Measurements from ENCODE around the gene CCDC30. TPM values are rescaled to one million over a fixed set of nuclear protein-coding genes. Genes with fewer than 3 reads are reported as not detected.
A peak's percentile ranks its signal among the peaks of the same experiment; 100 is the strongest.

Gene CCDC30
- total RNA-seq, 4 donors from 2014 or later, result 0.75 to 3.7 (median 1.7) TPM

DNA sequence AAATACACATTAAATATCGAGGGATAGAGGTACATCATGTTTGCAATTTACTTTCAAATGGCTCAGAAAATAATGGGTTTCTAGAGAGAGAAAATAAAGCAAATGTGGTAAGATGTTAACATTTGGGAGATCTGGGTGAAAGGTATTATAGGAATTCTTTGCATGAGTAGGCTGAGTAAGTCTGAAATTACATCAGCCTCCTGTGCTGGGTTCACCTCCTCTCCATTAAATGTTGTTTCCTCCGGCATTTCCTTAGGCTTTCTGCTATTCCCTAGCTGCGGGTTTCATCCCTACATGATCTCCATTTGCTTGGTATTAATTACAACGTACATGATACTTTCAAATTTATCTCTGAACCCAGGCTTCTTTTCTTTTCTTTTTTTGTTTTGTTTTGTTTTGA, 38.9 kb upstream of the CCDC30 start:
- TF ChIP-seq EP300 (IDR thresholded peaks at IDR 0.05; ENCODE audit: low read depth) (no peak), POLR2AphosphoS5 (IDR thresholded peaks at IDR 0.05) (no peak), POLR2A (IDR thresholded peaks at IDR 0.05) (no peak)
- TF ChIP-seq, protein P1, sequence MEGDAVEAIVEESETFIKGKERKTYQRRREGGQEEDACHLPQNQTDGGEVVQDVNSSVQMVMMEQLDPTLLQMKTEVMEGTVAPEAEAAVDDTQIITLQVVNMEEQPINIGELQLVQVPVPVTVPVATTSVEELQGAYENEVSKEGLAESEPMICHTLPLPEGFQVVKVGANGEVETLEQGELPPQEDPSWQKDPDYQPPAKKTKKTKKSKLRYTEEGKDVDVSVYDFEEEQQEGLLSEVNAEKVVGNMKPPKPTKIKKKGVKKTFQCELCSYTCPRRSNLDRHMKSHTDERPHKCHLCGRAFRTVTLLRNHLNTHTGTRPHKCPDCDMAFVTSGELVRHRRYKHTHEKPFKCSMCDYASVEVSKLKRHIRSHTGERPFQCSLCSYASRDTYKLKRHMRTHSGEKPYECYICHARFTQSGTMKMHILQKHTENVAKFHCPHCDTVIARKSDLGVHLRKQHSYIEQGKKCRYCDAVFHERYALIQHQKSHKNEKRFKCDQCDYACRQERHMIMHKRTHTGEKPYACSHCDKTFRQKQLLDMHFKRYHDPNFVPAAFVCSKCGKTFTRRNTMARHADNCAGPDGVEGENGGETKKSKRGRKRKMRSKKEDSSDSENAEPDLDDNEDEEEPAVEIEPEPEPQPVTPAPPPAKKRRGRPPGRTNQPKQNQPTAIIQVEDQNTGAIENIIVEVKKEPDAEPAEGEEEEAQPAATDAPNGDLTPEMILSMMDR (IDR thresholded peaks at IDR 0.05), result no peak
- no peak overlapping the region for H3K27ac ChIP-seq
- 86 to 92% methylated on average over 4 of the region's 4 CpGs for WGBS, 2 donors (ENCODE audit: low coverage in 1 of 2)

DNA sequence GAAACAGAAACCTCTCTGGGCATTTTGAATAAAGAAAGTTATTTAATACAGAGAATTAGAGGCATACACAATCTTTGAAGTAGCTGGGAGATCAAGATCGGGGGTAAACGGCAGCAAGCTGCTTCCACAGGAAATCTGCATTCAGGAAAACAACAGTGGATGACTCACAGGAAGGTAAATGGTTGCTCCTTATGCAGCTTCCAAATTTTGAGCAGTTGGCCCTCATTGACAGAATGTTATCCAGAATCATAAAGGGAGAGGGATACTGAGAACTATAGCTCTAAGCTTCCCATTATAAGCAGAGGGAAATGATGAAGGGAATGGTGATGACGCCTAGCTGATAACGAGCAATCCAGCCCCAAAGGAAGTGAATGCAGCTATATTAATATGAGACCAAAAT, 35.8 kb upstream of the CCDC30 start:
- 73 to 100% methylated on average over 4 of the region's 4 CpGs for WGBS, 2 donors (ENCODE audit: low coverage in 1 of 2)
- in situ Hi-C loops (cut with MboI; ENCODE audit: low pct_ligation_motif_present in 1 of 4, low pct_unique_long_range_greater_than_20kb in 1 of 4, low sequenced_read_pairs in 3 of 4), result no loop called here

More for the DNA sequence above, 38.9 kb upstream of the CCDC30 start:
- Histone ChIP-seq H3K4me3 (no peak overlapping the region), H3K36me3 (no peaks in the 10 kb centered on the region), H3K9me3 (no peaks in the 10 kb centered on the region), H3K27me3 (no peaks in the 10 kb centered on the region), H3K4me1 (peaks cover 0 to 18% (median 10%) of the 10 kb centered on the region in 4 donors)
- intact Hi-C loops (cut with DNase I; ENCODE audit: low total_unique reads) (no loop called here), in situ Hi-C loops (cut with MboI; ENCODE audit: low pct_ligation_motif_present in 1 of 4, low pct_unique_long_range_greater_than_20kb in 1 of 4, low sequenced_read_pairs in 3 of 4) (no loop called here)
- no peak for DNase-seq

DNA sequence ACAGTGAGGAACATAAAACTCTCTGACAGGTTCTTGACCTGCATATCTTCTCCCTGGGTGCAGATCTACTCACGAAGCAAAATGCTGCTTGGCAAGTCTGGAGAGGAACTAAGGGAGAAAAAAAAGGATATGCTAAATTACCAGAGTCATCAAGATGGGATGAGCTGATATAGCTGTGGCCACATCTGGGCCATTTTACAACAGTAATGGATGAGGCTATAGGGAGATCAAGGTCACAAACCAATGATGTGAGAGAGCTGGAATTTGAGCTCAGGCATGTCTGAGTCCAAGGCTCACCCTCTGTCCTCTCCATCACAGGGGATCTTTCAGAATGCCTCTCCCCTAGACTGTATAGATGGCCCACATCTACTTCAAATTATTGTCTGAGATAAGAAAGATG, 33.5 kb upstream of the CCDC30 start:
- no peaks in the 10 kb centered on the region for H3K27me3 ChIP-seq
- H3K4me3 ChIP-seq, result no peak overlapping the region
- 65% methylated on average over 1 of the region's 1 CpG; no CpG with 5 or more reads in 1 of the 2 donors for WGBS, 2 donors (ENCODE audit: low coverage in 1 of 2)
- DNase-seq, result no peak
- H3K36me3 ChIP-seq, result no peaks in the 10 kb centered on the region
- in situ Hi-C loops (cut with MboI; ENCODE audit: low pct_ligation_motif_present in 1 of 4, low pct_unique_long_range_greater_than_20kb in 1 of 4, low sequenced_read_pairs in 3 of 4) (no loop called here), intact Hi-C loops (cut with DNase I; ENCODE audit: low total_unique reads) (no loop called here)
- TF ChIP-seq, protein P1 (IDR thresholded peaks at IDR 0.05), result no peak
- TF ChIP-seq POLR2A (IDR thresholded peaks at IDR 0.05) (no peak), POLR2AphosphoS5 (IDR thresholded peaks at IDR 0.05) (no peak), EP300 (IDR thresholded peaks at IDR 0.05; ENCODE audit: low read depth) (no peak)
- no peaks in the 10 kb centered on the region for H3K9me3 ChIP-seq
- no peak overlapping the region for H3K27ac ChIP-seq
- H3K4me1 ChIP-seq, result peaks cover 3 to 22% (median 9%) of the 10 kb centered on the region in 4 donors

More for the DNA sequence above, 35.8 kb upstream of the CCDC30 start:
- Histone ChIP-seq H3K4me1 (peaks cover 1 to 22% (median 9%) of the 10 kb centered on the region in 4 donors), H3K36me3 (no peaks in the 10 kb centered on the region), H3K4me3 (no peak overlapping the region), H3K9me3 (no peaks in the 10 kb centered on the region), H3K27me3 (no peaks in the 10 kb centered on the region), H3K27ac (no peak overlapping the region)
- intact Hi-C loops (cut with DNase I; ENCODE audit: low total_unique reads), result no loop called here
- no peak for DNase-seq
- TF ChIP-seq EP300 (IDR thresholded peaks at IDR 0.05; ENCODE audit: low read depth) (no peak), POLR2AphosphoS5 (IDR thresholded peaks at IDR 0.05) (no peak), POLR2A (IDR thresholded peaks at IDR 0.05) (no peak)
- TF ChIP-seq, protein P1 (IDR thresholded peaks at IDR 0.05), result no peak

DNA sequence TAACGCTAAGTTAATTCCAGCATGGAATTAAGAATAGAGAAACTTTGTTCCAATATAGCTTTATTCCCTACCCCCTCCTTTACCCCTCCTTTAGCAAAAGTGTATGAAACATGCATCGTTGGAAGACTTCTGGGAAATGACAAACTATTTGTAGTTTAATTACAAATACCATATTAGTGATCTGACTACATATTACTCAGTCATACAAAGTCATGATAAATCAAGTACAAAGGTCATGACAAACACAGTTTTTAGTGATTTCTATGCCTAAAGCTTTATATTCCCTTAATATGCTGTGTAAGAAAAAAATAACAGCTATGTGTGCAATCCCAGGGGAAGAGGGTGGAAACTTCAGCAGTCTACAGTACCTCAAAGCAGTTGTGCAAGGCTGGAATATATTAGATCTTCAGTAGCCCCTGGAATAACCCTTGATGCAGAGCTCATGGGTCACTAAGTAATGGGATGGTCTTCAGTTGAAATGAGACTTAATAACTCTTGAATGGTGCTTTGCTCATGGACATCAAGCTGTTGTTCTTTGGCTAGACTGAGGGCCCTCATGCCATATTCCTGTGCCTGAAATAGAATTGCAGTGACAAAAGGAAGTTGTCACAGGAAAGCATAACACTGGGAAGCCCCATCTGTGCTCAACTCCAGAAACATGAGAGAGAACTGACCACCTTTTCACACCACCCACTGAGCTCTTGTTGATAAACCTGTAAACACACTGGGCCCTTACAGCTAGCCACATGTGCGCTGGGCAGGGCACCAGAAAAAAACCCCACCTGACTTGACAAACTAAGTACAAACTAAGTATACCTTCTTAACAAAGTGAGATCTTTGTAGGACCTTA, 32.6 kb upstream of the CCDC30 start:
- in situ Hi-C loops (cut with MboI; ENCODE audit: low pct_ligation_motif_present in 1 of 4, low pct_unique_long_range_greater_than_20kb in 1 of 4, low sequenced_read_pairs in 3 of 4), result no loop called here
- Histone ChIP-seq H3K4me3 (no peak overlapping the region), H3K36me3 (no peaks in the 10 kb centered on the region), H3K27me3 (no peaks in the 10 kb centered on the region), H3K9me3 (no peaks in the 10 kb centered on the region), H3K27ac (peak overlapping the region; percentile 65 to 80 (median 76)), H3K4me1 (peaks cover 3 to 22% (median 9%) of the 10 kb centered on the region in 4 donors)
- TF ChIP-seq EP300 (IDR thresholded peaks at IDR 0.05; ENCODE audit: low read depth) (no peak), POLR2AphosphoS5 (IDR thresholded peaks at IDR 0.05) (no peak)
- TF ChIP-seq, protein P1 (IDR thresholded peaks at IDR 0.05), result no peak
- DNase-seq, result no peak
- 82 to 100% methylated on average over 2 to 3 of the region's 3 CpGs for WGBS, 2 donors (ENCODE audit: low coverage in 1 of 2)
- intact Hi-C loops (cut with DNase I; ENCODE audit: low total_unique reads), result no loop called here

Measured in transverse colon (tissue), 4 donors.